Measurements from ENCODE around the gene DOCK7.

DNA sequence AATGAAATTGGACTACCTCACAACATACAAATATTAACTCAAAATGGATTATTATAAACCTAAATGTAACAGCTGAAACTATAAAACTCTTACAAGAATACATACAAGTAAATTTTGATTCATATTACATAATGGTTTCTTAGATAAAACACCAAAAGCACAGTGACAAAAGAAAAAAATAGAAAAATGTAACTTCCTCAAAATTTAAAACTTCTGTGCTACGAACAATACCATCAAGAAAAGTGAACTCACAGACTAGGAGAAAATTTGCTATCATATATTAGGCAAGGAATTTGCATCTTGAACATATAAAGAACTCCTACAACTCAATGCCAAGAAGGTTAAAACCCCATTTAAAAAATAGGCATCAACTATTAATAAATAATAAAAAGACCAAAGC, 59.7 kb downstream of the DOCK7 start:
- no peak for TF ChIP-seq TCF12 (IDR thresholded peaks at IDR 0.05; ENCODE audit: low read depth, low read length)
- TF ChIP-seq, protein P1, sequence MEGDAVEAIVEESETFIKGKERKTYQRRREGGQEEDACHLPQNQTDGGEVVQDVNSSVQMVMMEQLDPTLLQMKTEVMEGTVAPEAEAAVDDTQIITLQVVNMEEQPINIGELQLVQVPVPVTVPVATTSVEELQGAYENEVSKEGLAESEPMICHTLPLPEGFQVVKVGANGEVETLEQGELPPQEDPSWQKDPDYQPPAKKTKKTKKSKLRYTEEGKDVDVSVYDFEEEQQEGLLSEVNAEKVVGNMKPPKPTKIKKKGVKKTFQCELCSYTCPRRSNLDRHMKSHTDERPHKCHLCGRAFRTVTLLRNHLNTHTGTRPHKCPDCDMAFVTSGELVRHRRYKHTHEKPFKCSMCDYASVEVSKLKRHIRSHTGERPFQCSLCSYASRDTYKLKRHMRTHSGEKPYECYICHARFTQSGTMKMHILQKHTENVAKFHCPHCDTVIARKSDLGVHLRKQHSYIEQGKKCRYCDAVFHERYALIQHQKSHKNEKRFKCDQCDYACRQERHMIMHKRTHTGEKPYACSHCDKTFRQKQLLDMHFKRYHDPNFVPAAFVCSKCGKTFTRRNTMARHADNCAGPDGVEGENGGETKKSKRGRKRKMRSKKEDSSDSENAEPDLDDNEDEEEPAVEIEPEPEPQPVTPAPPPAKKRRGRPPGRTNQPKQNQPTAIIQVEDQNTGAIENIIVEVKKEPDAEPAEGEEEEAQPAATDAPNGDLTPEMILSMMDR (IDR thresholded peaks at IDR 0.05; ENCODE audit: control extremely low read depth in 1 of 3, insufficient read depth in 1 of 3, low read depth in 1 of 3, low read length in 3 of 3), result no peak
- no peak for TF ChIP-seq POLR2A (IDR thresholded peaks at IDR 0.05; ENCODE audit: control extremely low read depth in 1 of 2, low read depth in 2 of 2, low read length in 2 of 2)
- TF ChIP-seq EGR1 (IDR thresholded peaks at IDR 0.05; ENCODE audit: borderline replicate concordance, low read depth, low read length), result no peak
- no peak for TF ChIP-seq HDAC6 (IDR thresholded peaks at IDR 0.05; ENCODE audit: low read depth, low read length)
- TF ChIP-seq CBX5 (IDR thresholded peaks at IDR 0.05; ENCODE audit: low read depth, low read length), result no peak
- TF ChIP-seq CHD1 (IDR thresholded peaks at IDR 0.05; ENCODE audit: low read depth, low read length), result no peak
- TF ChIP-seq GABPA (IDR thresholded peaks at IDR 0.05; ENCODE audit: borderline replicate concordance, insufficient read depth, low read length), result no peak
- TF ChIP-seq HDAC2 (IDR thresholded peaks at IDR 0.05; ENCODE audit: borderline replicate concordance in 1 of 2, low read depth in 2 of 2, low read length in 2 of 2), result no peak

All from H1 (cell line).